HG03378 (cell line): ENCODE measurements around the gene SMIM13.

Source experiments
- ATAC-seq: cut with Tn5 transposase; IDR thresholded peaks from one replicate; pipeline ENCODE4 v1.9.1; 2021; ENCODE audit warnings: mild to moderate bottlenecking, moderate library complexity; ENCODE audit not compliant: unreplicated experiment

The SMIM13 gene

DNA sequence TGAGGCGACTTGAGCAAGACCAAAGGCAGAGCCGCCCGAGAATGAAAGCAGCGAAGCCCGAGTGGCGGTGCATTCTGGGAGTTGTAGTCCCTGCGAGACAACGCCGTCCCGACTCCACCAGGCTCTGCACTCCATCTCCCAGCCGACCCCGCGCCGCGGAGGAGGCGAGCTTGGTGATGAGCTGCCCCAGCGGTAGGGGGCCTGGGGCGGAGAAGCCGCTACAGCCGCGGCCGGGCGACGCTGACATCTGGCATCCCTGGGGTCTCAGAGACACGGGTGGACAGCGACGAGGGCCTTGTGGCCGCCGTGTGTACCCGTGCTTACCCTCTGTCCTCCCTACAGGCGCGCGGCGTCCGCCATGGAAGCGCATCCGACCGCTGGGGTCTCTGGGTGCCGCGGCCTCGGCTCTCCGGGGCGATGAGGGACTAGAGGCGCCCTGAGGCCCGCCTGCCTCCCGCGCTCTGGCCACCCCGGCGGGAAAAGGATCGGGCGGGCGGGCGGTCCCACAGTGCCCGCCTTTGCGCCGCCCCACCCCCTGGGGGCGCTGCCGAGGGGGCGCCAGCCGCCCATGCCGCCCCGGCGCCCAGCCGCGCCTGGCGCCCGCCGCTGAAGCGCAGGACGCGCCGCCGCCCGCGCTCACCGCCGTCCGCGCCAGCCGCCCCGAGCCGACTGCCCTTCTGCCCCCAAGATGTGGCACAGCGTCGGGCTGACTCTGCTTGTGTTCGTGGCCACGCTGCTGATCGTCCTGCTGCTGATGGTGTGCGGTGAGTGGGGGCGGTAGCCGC, at the start of gene SMIM13:
SMIM13 (plus strand) TSS at position 209 of the 785 bp plus-strand sequence; CDS start at position 689, 480 bp downstream.
- ATAC-seq, result peak; percentile 87

DNA sequence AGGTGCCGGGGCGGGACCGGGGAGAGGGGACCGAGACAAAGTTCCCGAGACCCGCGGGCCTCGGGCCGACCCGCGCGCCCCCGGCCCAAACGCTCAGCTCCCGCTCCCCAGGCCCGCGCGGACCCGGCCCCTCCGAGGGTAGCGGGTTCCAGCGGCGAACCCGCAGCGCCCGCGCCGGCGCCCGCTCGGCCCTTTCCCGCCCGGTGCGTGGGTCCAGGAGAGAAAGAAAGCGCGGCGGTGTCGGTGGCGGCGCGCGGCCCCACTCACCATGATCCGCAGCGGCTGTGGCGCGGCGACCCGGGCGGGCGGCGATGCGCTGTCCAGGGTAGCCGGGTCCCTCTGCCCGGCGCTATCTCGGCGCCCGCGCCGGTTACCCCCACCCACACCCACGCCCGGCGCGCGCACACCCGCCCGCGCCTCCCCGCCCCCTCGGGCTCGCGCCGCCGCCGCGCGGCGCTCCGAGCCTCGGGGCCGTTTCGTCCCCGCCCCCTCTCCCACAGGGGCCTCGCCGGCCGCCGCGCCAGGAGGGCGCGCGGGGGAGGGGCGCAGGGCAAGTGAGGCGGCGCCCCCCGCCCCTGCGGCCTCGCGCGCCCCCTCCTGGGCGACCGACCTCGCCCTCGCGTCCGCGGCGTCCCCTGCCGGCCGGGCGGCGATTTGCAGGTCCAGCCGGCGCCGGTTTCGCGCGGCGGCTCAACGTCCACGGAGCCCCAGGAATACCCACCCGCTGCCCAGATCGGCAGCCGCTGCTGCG, 49.5 kb upstream of the SMIM13 start, which contains the start of gene ELOVL2:
ELOVL2 (minus strand) TSS at position 345 of the 751 bp plus-strand sequence; CDS start at position 270, 75 bp downstream.
- ATAC-seq, result no peak

DNA sequence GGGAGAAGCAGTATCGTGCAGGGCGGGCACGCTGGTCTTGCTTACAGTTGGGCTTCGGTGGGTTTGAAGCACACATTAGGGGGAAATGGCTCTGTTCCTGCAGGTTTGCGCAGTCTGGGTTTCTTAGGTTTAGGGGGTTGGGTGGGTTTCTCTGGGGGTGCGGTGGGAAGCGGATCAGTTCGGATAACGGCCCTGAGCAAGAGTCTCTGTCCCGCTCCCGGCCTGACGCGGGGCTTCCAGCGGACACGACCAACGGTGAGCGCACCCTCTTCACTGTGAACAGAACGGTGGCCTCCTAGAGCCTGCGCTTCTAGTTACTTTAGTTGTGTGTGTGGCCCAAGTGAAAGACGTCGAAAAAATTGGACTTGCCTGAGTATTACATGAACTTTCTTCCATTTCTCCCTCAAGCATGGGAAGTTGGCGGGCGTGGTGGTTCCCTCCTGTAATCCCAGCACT, 48.9 kb upstream of the SMIM13 start:
- ATAC-seq, result no peak

DNA sequence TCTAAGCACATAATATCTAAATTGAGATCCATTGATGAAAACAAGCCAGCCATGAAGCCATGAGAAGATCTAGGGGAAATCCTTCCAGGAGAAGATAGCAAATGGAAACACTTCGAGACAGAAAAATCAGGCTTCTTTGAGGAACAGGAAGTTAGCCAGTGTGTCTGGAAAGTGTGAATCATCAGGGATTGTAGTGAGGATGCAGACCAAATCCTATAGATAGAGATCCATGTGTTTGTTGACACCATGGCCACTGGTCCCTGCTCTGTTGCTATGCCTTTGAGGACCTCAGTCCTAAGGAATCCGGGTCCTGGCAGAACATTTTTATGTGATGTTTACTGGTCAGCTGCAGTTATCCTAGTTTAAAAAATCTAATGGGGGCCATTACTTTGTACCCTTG, 42.9 kb upstream of the SMIM13 start:
- ATAC-seq, result no peak

DNA sequence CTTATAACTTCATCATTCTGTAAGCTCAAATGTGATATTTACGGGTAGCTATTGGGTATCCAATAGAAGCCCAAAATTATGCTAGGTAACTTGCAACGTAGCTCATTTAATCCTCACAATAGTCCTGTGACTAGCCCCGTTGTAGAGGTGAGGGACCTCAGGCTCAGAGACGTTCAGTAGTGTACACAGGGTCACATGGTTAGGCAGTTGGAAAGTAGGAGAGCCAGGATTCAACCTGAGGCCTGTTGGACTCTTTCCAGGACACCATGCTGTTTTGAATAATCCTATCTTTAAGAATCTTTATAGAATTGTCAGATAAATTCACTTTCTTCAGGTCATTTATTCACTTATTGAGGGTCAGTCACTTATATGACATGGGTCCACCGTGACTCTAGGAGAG, 40.3 kb upstream of the SMIM13 start:
- no peak for ATAC-seq

GRCh38 chr6:11054722-11055121, 38.9 kb upstream of the SMIM13 start:
- ATAC-seq, result no peak

- ATAC-seq, result no peak
These were observed 38.5 kb upstream of the SMIM13 start for GRCh38 chr6:11055127-11055627.

DNA sequence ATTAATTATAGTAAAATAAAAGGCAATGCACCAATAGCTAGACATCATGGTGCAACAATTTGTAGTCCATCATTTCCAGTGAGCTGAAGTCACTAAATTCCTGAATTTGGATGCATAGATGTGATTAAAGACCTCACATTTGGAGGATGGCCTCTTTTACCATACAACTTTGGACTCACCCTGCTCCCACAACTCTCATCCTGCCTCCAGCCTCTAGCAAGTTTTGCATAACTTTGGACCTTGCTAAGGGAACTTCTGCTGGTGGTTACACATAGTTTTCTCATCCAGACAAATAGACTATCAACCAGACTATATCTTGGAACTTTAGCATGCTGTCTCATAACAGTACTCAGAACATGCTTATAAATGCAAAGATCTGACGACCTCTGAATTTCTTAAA, 36.8 kb upstream of the SMIM13 start:
- no peak for ATAC-seq

DNA sequence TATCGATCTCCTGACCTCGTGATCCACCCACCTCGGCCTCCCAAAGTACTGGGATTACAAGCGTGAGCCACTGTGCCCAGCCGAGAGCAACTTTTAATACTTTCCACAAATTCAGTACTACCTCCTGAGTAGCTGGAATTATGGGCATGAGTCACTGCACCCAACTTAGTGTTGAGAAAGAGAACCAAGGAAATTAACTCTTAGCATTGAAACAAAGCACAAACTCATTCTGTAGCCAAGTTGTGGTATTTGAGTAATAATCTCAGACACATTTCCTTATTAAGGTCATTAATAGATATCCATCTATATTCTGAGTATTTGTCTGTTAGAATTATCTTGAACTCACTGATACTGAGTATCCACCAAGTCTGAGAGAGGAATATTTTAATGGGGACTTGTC, 35.2 kb upstream of the SMIM13 start:
- no peak for ATAC-seq

GRCh38 chr6:11062083-11062482, 31.6 kb upstream of the SMIM13 start:
- no peak for ATAC-seq

GRCh38 chr6:11062715-11063114, 30.9 kb upstream of the SMIM13 start:
- no peak for ATAC-seq

DNA sequence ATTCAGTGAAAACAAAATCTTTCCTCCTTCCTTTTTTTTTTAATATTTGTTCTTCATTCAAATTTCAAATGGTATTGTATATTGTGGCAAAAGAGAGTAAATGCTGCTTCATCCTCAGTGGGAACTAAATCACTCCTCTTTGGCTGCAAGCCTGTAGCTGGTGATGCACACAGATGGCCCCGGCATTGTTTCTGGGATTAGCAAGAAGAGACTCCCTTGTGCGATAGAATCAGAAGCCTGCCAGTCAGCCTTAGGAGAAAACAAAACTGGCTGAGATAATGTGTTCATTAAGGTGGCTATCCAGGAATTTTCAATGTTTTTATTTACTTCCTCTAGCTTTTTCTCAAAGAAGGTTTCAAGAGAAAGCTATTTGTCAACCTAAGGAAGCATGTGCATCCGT, 28.8 kb upstream of the SMIM13 start:
- ATAC-seq, result no peak

GRCh38 chr6:11065436-11066202, 28.0 kb upstream of the SMIM13 start:
- no peak for ATAC-seq

- no peak for ATAC-seq
These were observed 26.9 kb upstream of the SMIM13 start for GRCh38 chr6:11066505-11067347.

GRCh38 chr6:11067348-11067747, 26.3 kb upstream of the SMIM13 start:
- ATAC-seq, result no peak

- ATAC-seq, result no peak
These were observed 23.9 kb upstream of the SMIM13 start for GRCh38 chr6:11069760-11070159.

DNA sequence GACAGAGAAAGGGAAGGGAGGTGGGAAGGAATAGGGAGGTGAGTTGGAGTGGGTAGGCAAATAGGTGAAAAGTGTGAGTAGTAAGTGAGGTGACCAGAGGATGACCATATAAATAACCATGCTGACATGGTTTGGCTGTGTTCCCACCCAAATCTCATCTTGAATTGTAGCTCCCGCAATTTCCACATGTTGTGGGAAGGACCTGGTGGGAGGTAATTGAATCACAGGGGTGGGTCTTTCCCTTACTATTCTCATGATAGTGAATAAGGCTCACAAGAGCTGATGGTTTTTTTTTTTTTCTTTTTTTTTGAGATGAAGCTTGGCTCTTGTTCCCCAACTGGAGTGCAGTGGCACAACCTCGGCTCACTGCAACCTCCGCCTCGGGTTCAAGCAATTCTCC, 21.5 kb upstream of the SMIM13 start:
- no peak for ATAC-seq

DNA sequence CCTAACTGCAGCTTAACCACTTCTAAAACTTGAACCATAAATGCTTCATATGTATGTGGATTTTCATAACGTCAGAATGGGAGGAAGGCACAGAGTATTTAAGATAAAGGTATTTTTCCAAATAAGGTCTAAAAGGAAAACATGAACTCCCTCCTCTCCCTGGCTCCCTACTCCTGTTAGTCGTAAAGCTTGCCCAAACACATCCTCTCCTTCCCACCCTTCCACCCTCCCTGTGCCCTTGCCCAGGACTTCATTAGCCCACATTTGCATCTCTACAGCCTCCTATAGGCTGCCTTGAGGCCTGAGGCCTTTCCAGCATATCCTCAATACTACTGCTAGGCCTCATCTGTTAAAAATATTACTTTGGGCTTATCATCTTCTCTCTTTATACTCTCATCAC, 17.1 kb upstream of the SMIM13 start:
- no peak for ATAC-seq

GRCh38 chr6:11078266-11078665, 15.4 kb upstream of the SMIM13 start:
- no peak for ATAC-seq

DNA sequence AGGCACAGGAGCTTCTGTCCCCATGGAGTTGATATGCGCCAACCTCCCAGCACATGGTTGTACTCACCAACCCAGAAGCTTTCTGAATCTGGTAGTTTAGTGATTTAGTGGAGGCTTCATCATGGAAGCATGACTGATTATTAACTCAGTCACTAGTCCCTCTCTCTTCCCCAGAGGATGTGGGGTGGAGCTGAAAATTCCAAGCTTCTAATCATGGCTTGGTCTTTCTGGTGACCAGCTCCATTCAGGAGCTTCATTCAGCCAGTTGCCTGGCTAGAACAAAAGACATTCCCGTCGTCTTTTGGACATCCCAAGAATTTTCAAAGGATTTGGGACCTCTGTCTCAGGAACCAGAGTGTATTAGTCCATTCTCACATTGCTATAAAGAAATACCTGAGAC, 13.3 kb upstream of the SMIM13 start:
- ATAC-seq, result no peak
